Sciatic nerve (tissue), 2 donors: ENCODE results near the gene GRID2IP. TPM values are rescaled to one million over a fixed set of nuclear protein-coding genes. Genes with fewer than 3 reads are reported as not detected.
A peak's percentile ranks its signal among the peaks of the same experiment; 100 is the strongest.
"Not testable (repeated sequence)": the region's sequence is repeated elsewhere in the genome, so short reads cannot be mapped to it uniquely, and the experiment has no call there.

Experiments
- ATAC-seq: fragments of 200-7000 bp; cut with Tn5 transposase; one replicate; pipeline ENCODE4 v1.9.1; 2020; ENCODE audit warnings: mild to moderate bottlenecking, moderate library complexity
- DNase-seq: peaks from one replicate; pipeline ENCODE4 v3.0.0-alpha.2; 2020; ENCODE audit warnings: low spot score
- intact Hi-C: fragments of 100-400 bp; cut with DNase I; formaldehyde crosslinking; loops from one replicate; pipeline ENCODE4 v1.14.2; 2022
- total RNA-seq: library from RNA; stranded (reverse); fragmentation: NEBNext Ultra II Directional; extraction: Animal tissue kit (Norgen Biotek cat#: 25700); gene quantifications from one replicate; pipeline ENCODE4 v1.2.1, GENCODE V29; 2021
- donor health status: DM: no; HTN: no; CAD: no.
- donor health status: DM: no; HTN: no; CAD: no.

Gene GRID2IP
- total RNA-seq, 1 donor from 2014 or later: 0.18 TPM

DNA sequence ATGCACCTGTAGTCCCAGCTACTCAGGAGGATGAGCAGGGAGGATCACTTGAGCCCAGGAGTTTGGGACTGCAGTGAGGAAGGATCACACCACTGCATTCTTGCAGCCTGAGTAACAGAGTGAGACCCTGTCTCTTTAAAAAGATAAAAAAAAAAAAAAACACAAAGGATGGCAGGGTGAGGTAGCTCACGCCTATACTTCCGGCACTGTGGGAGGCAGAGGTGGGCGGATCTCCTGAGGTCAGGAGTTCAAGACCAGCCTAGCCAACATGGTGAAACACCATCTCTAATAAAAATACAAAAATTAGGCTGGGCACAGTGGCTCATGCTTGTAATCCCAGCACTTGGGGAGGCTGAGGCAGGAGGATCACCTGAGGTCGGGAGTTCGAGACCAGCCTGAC, 87.7 kb downstream of the GRID2IP start:
- DNase-seq, ATAC-seq, intact Hi-C loops: not testable (repeated sequence)

DNA sequence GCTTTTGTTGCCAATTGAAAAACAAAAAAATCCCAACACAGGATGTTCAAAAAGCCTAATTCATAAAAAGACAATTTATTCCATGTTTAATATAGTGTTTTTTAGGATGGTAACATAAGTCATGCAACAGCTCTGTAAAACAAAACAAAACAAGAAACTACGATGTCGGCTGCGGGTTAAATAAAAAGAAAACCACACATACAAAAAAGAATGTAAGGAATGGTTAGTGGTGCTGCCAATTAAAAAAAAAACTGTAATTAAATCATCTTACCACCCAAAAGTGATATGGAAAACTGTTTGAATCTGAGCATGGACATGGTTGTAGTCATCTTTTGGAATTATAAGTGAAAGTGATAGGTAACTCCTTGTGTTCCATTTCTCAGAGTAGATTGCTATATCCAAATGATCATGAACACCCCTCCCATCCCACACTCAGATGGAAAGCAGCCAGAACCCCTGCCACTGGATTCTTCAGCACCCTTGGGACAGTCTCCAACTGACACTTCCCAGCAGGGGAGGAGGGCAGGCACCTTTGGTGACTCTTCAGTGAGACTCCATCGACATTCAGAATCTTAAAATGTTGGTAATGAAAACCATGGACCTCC, 89.2 kb downstream of the GRID2IP start:
- intact Hi-C loops: no loop called here
- DNase-seq (no peak), ATAC-seq (no peak)

- intact Hi-C loops: no loop called here
- no peak for DNase-seq
- ATAC-seq: no peak
These were observed 90.2 kb downstream of the GRID2IP start for GRCh38 chr7:6460990-6461584.

DNA sequence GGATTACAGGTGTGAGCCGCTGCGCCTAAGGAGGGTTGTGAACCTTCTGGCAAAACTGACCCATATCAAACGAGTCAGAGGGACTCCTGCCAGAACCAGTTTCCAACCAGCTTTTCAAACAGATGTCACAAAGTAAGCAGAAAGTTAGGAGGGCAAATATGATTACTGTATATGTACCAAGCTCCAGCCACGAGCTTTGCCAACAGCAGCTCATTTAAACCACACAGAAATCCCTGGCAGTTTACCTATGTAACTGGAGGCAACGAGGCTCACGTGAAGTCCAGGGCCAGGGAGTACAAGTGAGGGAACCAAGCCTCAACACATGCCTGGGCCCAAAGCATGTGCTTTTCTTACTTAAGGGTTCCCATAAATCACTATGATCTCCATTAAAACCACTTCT, 91.0 kb downstream of the GRID2IP start:
- intact Hi-C loops: no loop called here
- DNase-seq (no peak), ATAC-seq (no peak)

GRCh38 chr7:6458676-6459075, 92.6 kb downstream of the GRID2IP start:
- DNase-seq, intact Hi-C loops: not testable (repeated sequence)

DNA sequence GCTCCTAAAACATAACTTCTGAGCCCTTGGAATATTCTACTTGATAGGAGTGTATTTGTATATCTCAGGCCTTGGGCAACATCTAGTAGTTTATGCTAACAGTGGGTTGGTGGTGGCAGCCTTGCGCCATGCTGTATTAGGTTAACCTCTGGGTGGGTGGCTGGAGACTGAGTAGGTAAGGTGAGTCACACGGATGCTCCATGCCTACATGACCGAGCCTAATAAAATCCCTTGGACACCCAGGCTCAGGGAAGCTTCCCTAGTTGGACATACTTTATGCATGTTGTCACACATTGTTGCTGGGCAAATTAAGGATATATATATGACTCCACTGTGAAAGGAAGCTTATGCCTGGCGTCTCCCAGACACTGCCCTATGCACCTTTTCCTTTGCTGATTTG, 97.5 kb downstream of the GRID2IP start:
- DNase-seq (no peak), ATAC-seq (no peak)
- intact Hi-C loops: no loop called here

More at GRCh38 chr7:6458676-6459075, 92.6 kb downstream of the GRID2IP start:
- ATAC-seq: not testable (repeated sequence)

DNA sequence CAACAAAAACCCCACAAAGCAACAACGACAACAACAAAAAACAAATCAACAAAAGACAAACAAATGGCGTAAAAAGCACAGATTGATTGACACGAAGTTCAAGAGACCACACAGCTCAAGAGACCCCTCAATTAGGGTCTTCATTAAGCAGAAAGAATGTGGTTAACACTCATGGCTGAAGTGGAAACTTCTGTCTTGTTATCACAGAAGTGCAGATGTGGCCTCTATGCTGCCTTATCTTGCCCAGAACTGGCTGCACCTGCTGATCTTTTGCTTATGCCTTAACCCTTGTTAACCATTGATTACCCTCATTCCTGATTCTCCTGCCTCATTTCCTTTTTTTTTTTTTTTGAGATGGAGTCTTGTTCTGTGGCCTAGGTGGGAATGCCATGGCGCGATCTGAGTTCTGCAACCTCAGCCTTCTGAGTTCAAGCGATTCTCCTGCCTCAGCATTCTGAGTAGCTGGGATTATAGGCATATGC, 100.0 kb downstream of the GRID2IP start:
- ATAC-seq (no peak), DNase-seq (no peak)
- intact Hi-C loops: no loop called here

DNA sequence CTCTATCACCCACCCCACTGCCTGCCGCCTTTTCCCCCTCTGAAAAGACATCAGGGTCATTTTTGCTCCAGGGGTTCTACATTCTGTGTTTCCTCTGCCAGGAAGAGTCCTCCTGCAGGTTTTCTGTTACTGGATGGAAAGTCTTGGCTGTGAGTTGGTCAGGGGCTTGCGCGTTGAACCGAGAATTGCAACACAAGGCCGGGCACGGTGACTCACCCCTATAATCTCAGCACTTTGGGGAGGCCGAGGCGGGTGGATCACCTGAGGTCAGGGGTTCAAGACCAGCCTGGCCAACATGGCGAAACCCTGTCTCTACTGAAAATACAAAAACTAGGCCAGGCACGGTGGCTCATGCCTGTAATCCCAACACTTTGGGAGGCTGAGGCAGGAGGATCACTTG, 100.7 kb downstream of the GRID2IP start:
- ATAC-seq, intact Hi-C loops, DNase-seq: not testable (repeated sequence)

DNA sequence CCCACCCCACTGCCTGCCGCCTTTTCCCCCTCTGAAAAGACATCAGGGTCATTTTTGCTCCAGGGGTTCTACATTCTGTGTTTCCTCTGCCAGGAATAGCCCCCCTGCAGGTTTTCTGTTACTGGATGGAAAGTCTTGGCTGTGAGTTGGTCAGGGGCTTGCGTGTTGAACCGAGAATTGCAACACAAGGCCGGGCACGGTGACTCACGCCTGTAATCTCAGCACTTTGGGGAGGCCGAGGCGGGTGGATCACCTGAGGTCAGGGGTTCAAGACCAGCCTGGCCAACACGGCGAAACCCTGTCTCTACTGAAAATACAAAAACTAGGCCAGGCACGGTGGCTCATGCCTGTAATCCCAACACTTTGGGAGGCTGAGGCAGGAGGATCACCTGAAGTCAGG, 101.4 kb downstream of the GRID2IP start:
- DNase-seq, intact Hi-C loops, ATAC-seq: not testable (repeated sequence)

DNA sequence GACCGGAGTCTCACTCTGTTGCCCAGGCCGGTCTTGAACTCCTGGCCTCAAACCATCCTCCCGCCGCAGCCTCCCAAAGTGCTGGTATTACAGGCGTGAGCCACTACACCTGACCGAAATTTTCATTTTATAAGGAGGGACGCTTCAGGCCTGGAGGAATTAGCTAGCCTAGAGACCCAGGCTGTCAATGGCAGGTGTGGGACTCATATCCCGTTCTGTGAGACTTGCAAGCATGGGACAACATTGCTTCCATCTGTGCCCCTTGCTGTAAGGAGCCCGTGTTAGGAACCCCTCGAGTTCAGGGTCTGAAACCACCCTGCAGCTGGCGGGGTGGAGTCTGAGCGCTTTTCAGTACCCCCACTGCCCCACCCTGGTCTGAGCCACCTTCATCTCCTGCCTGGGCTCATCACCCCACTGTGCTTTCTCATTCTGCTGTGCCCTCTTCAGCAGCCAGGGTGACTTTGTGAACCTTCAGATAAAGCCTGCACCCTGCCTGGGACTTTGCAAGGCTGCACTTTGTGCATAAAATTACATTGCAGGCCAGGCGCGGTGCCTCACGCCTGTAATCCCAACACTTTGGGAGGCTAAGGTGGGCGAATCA, 102.2 kb downstream of the GRID2IP start:
- DNase-seq (no peak), ATAC-seq (no peak)
- intact Hi-C loops: no loop called here

DNA sequence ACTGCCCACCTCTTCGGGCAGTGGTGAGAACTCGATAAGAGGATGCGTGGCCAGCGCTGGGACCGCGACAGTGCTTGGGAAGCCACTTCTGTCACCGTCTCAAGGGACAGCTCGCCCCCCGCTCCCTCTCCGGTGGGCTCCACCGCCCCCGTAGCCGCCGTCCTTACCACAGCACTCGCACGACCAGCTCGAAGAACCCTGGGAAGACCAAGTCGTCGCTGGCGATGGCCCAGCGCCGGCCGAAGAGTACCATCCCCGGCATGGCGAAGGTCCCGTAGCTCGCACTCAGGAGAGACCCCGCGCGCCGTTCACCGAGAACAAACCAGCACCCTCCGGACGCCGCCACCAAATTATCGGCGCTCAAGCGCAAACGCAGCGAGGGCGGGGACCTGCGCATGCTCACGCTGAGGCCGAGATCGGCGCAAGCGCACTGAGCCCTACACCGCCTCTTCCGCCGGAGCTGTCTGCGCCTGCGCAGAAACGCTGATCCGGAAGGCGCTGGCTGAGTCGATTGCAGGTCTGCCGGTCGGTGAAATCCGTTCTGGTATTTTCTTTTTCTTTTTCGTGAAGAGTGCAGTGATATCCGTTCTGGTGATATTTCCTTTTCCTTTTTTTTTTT, 103.6 kb downstream of the GRID2IP start, which contains the start of gene DAGLB:
TSS of gene DAGLB (minus strand) at position 374 of the 619 bp plus-strand sequence. CDS start at position 262, 112 bp downstream.
- DNase-seq (peak; percentile 98), ATAC-seq (peak; percentile 97)
- intact Hi-C loops: no loop called here

Other genes starting within 250 kb of the GRID2IP start
- 19.5 TPM for gene FAM220A, start 202.5 kb downstream of the GRID2IP start, total RNA-seq
- gene RAC1, start 176.9 kb downstream of the GRID2IP start, total RNA-seq: 225 TPM
- gene DAGLB, start 103.5 kb downstream of the GRID2IP start, total RNA-seq: 21.2 TPM
- gene KDELR2, start 67.3 kb downstream of the GRID2IP start, total RNA-seq: 90.4 TPM
- gene ZDHHC4, start 26.0 kb upstream of the GRID2IP start, total RNA-seq: 41.4 TPM
- gene INTS15, start 38.6 kb upstream of the GRID2IP start, total RNA-seq: 26.7 TPM
- 8.7 TPM for gene ZNF853, start 64.1 kb upstream of the GRID2IP start, total RNA-seq
- gene ZNF316, start 85.9 kb upstream of the GRID2IP start, total RNA-seq: 37.5 TPM
- 25.5 TPM for gene ZNF12, start 155.5 kb upstream of the GRID2IP start, total RNA-seq
- 0.89 TPM for gene RSPH10B2, start 202.6 kb upstream of the GRID2IP start, total RNA-seq